Ovary (tissue), 9 donors: ENCODE data around the gene TAS2R31. TPM values are rescaled to one million over a fixed set of nuclear protein-coding genes. Genes with fewer than 3 reads are reported as not detected.
"Not testable (repeated sequence)": the region's sequence is repeated elsewhere in the genome, so short reads cannot be mapped to it uniquely, and the experiment has no call there.

Experiments used
- DNase-seq, 5 donors: peaks; one replicate each; pipeline ENCODE4 v3.0.0-alpha.2; 2019 to 2020
- H3K27ac ChIP-seq, 2 donors: fragments of 200-600 bp; one replicate each; pipeline versions ENCODE4 v1.5.1 to v1.8.0; 2019 to 2022
- H3K27me3 ChIP-seq: fragments of 200-600 bp; one replicate; pipeline ENCODE4 v1.8.0; 2022
- H3K36me3 ChIP-seq: fragments of 200-600 bp; sonication (generic); one replicate; pipeline ENCODE4 v1.5.1; 2019
- H3K4me1 ChIP-seq: one replicate; pipeline ENCODE4 v1.8.1; 2013; ENCODE audit warnings: mild to moderate bottlenecking, moderate library complexity; ENCODE audit not compliant: insufficient read depth
- H3K4me3 ChIP-seq: fragments of 200-600 bp; sonication (generic); one replicate; pipeline ENCODE4 v1.5.1; 2017
- H3K9me3 ChIP-seq, 2 donors: fragments of 200-600 bp in 1 of 2; sonication (generic) in 1 of 2; one replicate each; pipeline versions ENCODE4 v1.5.1 to v1.8.1; 2013 to 2019; ENCODE audit warnings: mild to moderate bottlenecking in 1 of 2, moderate library complexity in 1 of 2
- CTCF ChIP-seq, 3 donors: fragments of 450-650 bp in 2 of 3; fragments of 200-600 bp in 1 of 3; IDR thresholded peaks; one replicate each; pipeline versions ENCODE4 v1.5.1 to v1.8.0; 2016 to 2022; ENCODE audit warnings: antibody characterized with exemption in 3 of 3, mild to moderate bottlenecking in 1 of 3
- EP300 ChIP-seq: sonication (generic); formaldehyde crosslinking; IDR thresholded peaks from one replicate; pipeline ENCODE4 v1.6.1; 2017; ENCODE audit warnings: antibody characterized with exemption
- POLR2A ChIP-seq: fragments of 450-650 bp; IDR thresholded peaks from one replicate; pipeline ENCODE4 v1.6.1; 2017; ENCODE audit warnings: antibody characterized with exemption, mild to moderate bottlenecking, moderate library complexity
- WGBS, 3 donors: extraction: QIAGEN DNeasy Blood & Tissue Kit in 1 of 3; methylation state at CpG; one replicate each; pipeline versions ENCODE4 v1.1.5 to v1.1.7; 2013 to 2017; 5-methylcytosine and 5-hydroxymethylcytosine counted together
- intact Hi-C, 4 donors: fragments of 100-400 bp; cut with DNase I; formaldehyde crosslinking; loops; one replicate each; pipeline versions ENCODE4 v1.11.0 to v1.15.1; 2022 to 2023
- polyA plus RNA-seq, 2 donors: library from polyadenylated mRNA; stranded (reverse); fragments of 200-250 nt in 1 of 2; fragments of 350-450 nt in 1 of 2; fragmentation: Illumina TruSeq in 1 of 2; extraction: RNeasy Lipid Tissue Mini Kit (QIAGEN cat#74804) in 1 of 2; gene quantifications; one replicate each; pipeline ENCODE4 v1.2.3, GENCODE V29; 2013 to 2014
- total RNA-seq, 7 donors: library from RNA; depleted of rRNA in 2 of 7; stranded (reverse); fragments of >200 nt in 2 of 7; fragmentation: NEBNext Ultra II Directional in 3 of 7; extraction: Animal tissue kit (Norgen Biotek cat#: 25700) in 3 of 7; gene quantifications; one replicate each; pipeline versions ENCODE4 v1.1.0 to v1.2.4, GENCODE V29; 2016 to 2023
- donor health status: DM: no; HTN: no; CAD: no; lungs with moderate emphysema.
- donor health status: DM: no; HTN: no; CAD: no.
- donor health status: Bipolar disorder and iron deficiency.
- donor health status: DM: yes; HTN: yes; CAD: no.
- donor health status: DM: no; HTN: no; CAD: no.
- donor health status: DM: yes; HTN: yes; CAD: no.

The TAS2R31 gene
- total and polyA plus RNA-seq, 9 donors = 0.18 to 8.6 (median 3.8) TPM

- TF ChIP-seq CTCF (IDR thresholded peaks at IDR 0.05) = no peak
- no peak for TF ChIP-seq EP300
- no peak for TF ChIP-seq POLR2A
- DNase-seq = no peak
- H3K27me3 ChIP-seq = no peaks in the 10 kb centered on the region
- 52 to 92% (median 61%) methylated on average over 1 of the region's 1 CpG for WGBS, 3 donors
- H3K4me1 ChIP-seq = no peaks in the 10 kb centered on the region
- H3K27ac ChIP-seq = no peak overlapping the region
- H3K36me3 ChIP-seq = no peaks in the 10 kb centered on the region
- no peaks in the 10 kb centered on the region for H3K9me3 ChIP-seq
- intact Hi-C loops = no loop called here
- no peak overlapping the region for H3K4me3 ChIP-seq
Measured at GRCh38 chr12:11070999-11071398, 39.8 kb upstream of the TAS2R31 start.

GRCh38 chr12:11069854-11070365 lies 38.7 kb upstream of the TAS2R31 start:
- no peak overlapping the region for H3K27ac ChIP-seq
- 83 to 86% (median 84%) methylated on average over 5 of the region's 5 CpGs for WGBS, 3 donors
- intact Hi-C loops = no loop called here

GRCh38 chr12:11067514-11067913 lies 36.3 kb upstream of the TAS2R31 start:
- intact Hi-C loops = no loop called here

More at GRCh38 chr12:11069854-11070365, 38.7 kb upstream of the TAS2R31 start:
- no peak for DNase-seq
- H3K27me3 ChIP-seq = no peaks in the 10 kb centered on the region
- H3K9me3 ChIP-seq = no peaks in the 10 kb centered on the region
- TF ChIP-seq CTCF (IDR thresholded peaks at IDR 0.05) (no peak), EP300 (no peak), POLR2A (no peak)
- H3K4me1 ChIP-seq = no peaks in the 10 kb centered on the region
- H3K4me3 ChIP-seq = no peak overlapping the region
- no peaks in the 10 kb centered on the region for H3K36me3 ChIP-seq

GRCh38 chr12:11062194-11062593 lies 31.0 kb upstream of the TAS2R31 start, which contains the start of gene TAS2R46:
Gene TAS2R46 (minus strand): TSS chr12:11062294. CDS start chr12:11062294, 0 bp downstream.
- H3K9me3 ChIP-seq, H3K4me1 ChIP-seq: not testable (repeated sequence)
- 76 to 77% (median 77%) methylated on average over 1 of the region's 1 CpG for WGBS, 3 donors

More at GRCh38 chr12:11067514-11067913, 36.3 kb upstream of the TAS2R31 start:
- TF ChIP-seq CTCF (IDR thresholded peaks at IDR 0.05) (no peak), EP300 (no peak), POLR2A (no peak)
- Histone ChIP-seq H3K27me3 (no peaks in the 10 kb centered on the region), H3K4me3 (no peak overlapping the region), H3K9me3 (no peaks in the 10 kb centered on the region), H3K27ac (no peak overlapping the region), H3K4me1 (no peaks in the 10 kb centered on the region), H3K36me3 (no peaks in the 10 kb centered on the region)
- WGBS, 3 donors = 53 to 58% (median 55%) methylated on average over 2 of the region's 2 CpGs
- peak in 2 of 5 donors; percentile 18 to 27 for DNase-seq

GRCh38 chr12:11059784-11060183 lies 28.6 kb upstream of the TAS2R31 start:
- no peak overlapping the region for H3K27ac ChIP-seq
- H3K36me3 ChIP-seq = no peaks in the 10 kb centered on the region
- H3K4me1 ChIP-seq = no peaks in the 10 kb centered on the region
- no peak overlapping the region for H3K4me3 ChIP-seq
- no peak for DNase-seq
- no peaks in the 10 kb centered on the region for H3K27me3 ChIP-seq
- TF ChIP-seq EP300 (no peak), POLR2A (no peak), CTCF (IDR thresholded peaks at IDR 0.05) (no peak)
- H3K9me3 ChIP-seq = no peaks in the 10 kb centered on the region
- intact Hi-C loops = no loop called here

More at GRCh38 chr12:11062194-11062593, 31.0 kb upstream of the TAS2R31 start, which contains the start of gene TAS2R46:
- intact Hi-C loops, DNase-seq, H3K27ac ChIP-seq, H3K4me3 ChIP-seq, H3K36me3 ChIP-seq, H3K27me3 ChIP-seq: not testable (repeated sequence)
